ENCODE data around the gene SORCS1.

SORCS1 gene

DNA sequence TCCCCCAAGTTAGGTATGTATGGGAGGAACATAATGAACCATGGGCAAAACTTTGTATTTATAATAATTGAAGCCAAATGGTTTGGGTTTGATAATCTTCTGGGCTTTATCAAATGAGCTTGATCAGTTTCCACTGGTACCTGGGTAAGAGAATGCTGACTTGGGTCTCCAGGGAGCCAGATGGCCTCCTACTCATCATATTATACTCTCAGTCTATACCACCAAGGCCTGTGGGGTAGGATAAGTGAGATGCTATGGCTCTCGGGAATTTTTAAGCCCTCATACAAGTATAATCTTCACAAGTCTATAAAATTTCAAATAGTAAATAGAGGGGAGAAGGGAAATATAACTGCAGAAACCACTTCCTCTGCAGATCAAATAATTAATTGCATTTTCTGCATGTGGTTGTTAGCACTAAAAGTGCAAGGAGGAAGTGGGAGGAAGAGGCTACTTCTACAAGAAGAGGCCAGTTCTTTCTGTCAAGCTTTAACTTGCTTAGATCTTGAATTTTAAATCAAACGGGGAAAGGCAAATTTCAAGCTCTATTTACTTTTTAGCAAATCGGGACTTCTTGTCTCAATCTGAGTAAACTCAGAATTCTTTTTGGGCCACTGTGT lies 349.0 kb downstream of the SORCS1 start:
- no peak for DNase-seq (ENCODE audit: low read depth)

- no peak for DNase-seq (ENCODE audit: low read depth)
Measured at GRCh38 chr10:106804992-106805582, 359.4 kb downstream of the SORCS1 start.

DNA sequence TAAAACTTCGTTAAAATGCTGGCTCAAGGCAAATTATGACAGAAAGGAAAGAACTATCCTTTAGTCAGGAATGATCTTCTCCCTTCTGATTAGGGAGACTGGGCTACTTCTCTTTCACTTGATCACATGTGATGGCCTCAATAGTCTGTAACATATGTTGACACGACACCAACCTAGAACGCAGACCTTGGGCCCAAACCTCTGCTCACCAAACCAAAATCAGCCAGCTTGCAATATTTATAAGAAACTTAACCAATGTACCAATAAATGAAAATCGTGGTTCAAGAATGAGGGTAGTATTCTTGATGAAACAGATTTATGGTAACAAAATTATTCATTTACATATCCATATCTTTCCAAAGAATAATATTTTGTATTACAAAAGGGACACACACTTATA lies 361.6 kb downstream of the SORCS1 start:
- no peak for DNase-seq (ENCODE audit: low read depth)

GRCh38 chr10:106799776-106800175 lies 364.7 kb downstream of the SORCS1 start:
- no peak for DNase-seq (ENCODE audit: low read depth)

GRCh38 chr10:106795619-106796018 lies 368.9 kb downstream of the SORCS1 start:
- no peak for DNase-seq (ENCODE audit: low read depth)

DNA sequence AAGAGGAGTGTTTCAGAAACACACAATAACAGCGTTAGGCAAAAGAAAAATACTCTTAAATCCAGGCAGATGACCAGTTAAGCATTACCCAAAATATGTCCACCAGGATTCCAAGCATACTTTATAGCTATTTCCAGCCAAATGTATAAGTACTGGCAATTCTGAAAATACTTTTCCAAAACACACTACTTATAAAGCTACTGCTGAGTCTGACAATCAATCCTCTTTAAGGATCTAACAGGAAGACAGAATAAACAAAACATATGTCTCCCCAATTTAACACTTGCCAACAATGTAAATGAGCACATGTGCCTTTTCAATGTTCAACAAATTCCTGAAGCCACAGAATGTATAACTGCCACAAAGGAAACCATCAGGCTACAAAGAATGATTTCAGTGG lies 370.9 kb downstream of the SORCS1 start:
- DNase-seq (ENCODE audit: low read depth), result no peak

GRCh38 chr10:106789623-106790022 lies 374.9 kb downstream of the SORCS1 start:
- DNase-seq (ENCODE audit: low read depth), result no peak

GRCh38 chr10:106788982-106789381 lies 375.5 kb downstream of the SORCS1 start:
- DNase-seq (ENCODE audit: low read depth), result no peak

GRCh38 chr10:106785528-106785927 lies 379.0 kb downstream of the SORCS1 start:
- DNase-seq (ENCODE audit: low read depth), result no peak

DNA sequence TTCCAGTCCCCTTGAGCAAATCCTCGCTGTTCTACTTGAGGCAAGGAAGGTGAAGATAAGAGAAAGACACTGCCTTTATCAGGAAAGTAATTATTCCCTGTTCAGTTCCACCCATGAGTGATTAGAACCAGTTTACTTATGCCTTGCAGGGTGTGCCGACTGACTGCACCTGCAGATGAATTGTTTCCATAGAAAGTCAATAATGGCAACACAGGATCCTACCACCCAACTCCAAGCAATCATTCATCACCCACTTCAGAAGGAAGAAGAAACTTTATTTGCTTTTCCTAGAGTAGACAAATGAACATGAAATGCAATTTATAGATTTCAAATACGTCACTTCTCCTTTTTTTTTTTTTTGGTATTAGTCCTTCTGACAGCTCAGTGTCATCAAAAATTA lies 383.9 kb downstream of the SORCS1 start:
- DNase-seq (ENCODE audit: low read depth), result no peak

DNA sequence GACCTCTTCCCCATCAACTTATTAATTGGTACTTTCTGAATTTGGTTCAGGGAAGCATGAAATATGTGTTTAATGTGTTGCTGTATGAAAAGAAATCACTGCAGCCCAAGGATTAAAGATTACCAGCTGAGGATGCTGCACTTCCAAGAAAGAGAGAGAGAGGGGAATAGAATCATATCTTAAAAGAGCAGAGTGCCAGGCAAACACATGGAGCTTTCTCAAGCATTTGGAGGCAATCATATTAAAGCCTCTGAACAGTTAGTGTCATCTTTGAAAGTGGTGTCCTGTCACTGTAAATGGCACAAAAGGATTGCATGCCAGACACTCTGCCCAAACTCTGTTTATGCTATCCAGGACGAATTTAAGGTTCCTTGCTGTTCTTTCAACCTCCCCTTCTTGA lies 386.7 kb downstream of the SORCS1 start:
- no peak for DNase-seq (ENCODE audit: low read depth)

DNA sequence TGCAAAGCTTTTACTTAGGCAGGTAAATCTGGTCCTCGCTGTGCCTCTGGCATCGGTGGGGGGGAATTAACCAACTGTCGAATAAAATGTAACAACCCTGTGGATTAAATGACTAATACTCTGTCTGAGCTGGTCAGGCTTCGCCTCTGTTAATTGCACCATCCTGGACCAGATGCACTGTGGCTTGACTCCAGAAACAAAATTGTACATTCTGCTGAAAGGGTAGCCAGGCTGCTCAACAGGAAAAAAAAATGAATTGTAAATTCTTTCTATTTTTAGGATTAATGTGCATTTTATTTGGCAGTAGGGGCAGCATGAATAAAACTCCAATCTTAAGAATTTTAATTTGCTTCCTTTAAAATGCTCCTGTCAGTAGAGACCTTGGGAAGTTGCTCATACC lies 389.4 kb downstream of the SORCS1 start:
- DNase-seq (ENCODE audit: low read depth), result no peak

GRCh38 chr10:106772957-106773356 lies 391.5 kb downstream of the SORCS1 start:
- DNase-seq (ENCODE audit: low read depth), result no peak

DNA sequence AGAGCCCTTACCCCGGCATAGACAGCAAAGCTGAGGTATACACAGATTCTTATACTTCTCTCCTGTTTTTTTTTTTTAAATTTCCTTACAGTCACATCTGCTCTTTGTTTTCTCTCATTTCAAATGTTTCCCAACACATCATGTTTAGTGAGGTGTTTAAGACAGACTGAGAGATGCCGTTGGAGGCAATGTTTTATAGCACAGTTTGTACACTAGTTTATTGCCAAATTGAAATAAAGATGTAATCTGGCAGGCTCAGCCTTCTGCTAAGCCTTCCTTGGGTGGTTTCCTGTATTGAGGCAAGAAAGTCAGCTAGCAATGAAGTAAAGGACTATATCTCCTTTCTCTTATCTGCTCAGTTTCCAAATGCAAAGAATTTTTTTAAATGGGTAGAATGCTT lies 393.4 kb downstream of the SORCS1 start:
- no peak for DNase-seq (ENCODE audit: low read depth)

DNA sequence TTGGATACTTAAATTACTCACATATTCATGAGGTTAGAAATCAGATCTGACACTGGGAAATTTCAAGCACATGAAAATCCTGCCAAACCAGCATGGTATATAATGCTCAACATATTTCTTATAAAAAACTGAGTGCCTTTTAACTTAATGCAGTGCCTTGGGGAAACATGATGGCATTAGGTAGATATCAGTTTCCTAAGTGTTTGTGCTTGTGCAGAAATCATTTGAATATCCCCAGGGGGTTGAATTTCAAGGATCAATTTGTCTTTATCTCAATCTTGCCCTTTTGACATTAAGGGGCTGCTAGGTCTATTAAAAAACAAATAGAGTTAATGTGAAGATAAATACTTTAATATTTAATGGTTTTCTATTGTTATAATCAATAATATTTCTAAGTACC lies 396.3 kb downstream of the SORCS1 start:
- no peak for DNase-seq (ENCODE audit: low read depth)

DNA sequence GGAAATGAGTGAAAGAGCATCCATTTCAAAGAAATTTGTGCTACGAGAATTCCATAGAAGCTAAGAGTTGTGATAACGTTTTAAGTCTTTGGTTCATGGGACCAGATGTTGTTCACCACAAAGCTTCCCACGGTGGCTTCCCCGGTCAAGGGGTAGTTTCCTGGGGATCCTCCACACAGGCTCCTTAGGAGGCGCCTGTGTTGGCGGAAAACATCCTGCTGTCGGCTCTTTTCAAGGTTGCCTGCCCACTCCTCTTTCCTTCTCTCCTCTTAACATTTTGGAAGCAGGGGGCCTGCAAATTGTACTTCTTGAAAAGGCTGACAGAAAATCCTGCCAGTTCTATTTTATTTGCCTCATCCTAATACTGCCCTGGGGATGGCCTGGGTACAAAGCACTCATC lies 398.6 kb downstream of the SORCS1 start:
- DNase-seq (ENCODE audit: low read depth), result no peak

DNA sequence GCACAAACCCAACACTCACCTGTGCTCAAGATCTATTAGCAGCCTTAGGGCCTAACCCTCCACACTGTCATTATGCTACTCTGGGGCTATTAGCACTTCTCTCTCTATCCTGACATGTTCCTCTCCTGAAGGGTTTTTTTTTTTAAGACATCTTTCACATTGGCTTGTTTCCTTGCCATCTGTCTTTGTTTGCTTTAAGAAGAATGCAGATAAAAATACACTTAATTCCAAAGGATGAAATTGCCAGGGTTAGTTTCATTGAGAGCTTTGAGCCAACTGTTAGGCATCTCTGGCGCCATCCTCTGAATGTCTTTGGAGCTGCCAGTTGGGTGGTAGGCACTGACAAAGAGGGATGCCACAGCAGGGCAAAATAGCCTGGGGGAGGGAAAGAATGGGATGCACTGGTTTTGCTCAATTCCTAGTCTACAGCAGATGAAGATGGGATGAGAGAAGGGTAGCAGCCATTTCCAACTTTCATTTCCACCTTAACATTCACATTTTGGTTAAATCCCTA lies 399.2 kb downstream of the SORCS1 start:
- no peak for DNase-seq (ENCODE audit: low read depth)

DNA sequence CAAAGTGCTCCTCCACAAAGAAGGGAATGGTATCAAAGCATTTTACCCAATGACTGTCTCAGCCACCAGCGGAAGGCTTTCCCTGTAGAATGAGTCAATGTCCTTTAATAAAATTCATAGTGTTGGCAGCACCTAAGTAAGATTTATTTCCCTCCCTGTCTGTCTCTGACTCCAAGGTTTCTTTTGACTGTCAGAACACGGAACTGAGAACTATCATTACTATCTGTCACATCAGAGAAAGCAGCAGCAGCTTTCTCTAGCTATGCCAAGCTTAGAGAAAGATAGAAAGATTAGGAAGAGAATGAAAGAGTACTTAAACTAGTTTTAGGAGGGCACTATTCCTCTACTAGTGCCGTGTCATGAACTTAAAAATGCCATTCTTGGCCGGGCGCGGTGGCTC lies 400.1 kb downstream of the SORCS1 start:
- no peak for DNase-seq (ENCODE audit: low read depth)

DNA sequence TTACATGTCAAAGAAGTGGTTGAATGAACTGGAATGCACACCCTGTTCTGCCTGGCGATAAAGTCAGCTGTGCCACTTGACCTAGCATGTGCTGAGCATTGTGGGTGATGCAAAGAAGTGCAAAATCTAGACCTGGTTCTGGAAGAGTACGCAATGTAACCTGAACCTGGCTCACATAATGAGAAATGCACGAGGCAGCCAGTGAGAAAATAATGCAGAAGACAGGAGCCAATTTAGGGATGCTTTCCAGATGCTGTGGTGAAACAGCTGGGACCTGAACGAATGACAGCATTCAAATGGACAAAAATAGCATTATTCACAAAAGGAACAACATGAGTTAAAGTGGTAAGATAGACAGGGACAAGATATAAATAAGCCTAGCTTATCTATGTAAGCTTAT lies 402.6 kb downstream of the SORCS1 start:
- no peak for DNase-seq (ENCODE audit: low read depth)

DNA sequence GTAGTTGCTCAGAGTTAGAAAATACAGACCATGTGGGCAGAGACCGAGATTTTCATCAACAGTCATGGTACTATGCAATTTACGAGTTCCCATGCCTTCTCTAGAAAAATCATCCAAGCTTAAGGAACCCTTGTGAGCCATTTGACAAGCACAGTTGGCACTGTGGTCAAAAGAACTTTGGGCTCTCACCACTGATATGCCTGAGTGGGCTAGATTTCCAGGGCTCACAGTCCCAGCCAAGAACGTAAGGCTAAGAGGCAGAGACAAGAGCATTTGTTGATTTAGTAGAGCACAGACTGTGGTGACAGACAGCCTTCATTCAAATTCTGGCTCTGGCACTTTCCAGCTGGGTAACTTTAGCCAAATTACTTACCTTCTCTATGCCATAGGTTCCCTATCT lies 407.0 kb downstream of the SORCS1 start:
- no peak for DNase-seq (ENCODE audit: low read depth)

- DNase-seq (ENCODE audit: low read depth), result no peak
Measured at GRCh38 chr10:106751091-106751490, 413.4 kb downstream of the SORCS1 start.

DNA sequence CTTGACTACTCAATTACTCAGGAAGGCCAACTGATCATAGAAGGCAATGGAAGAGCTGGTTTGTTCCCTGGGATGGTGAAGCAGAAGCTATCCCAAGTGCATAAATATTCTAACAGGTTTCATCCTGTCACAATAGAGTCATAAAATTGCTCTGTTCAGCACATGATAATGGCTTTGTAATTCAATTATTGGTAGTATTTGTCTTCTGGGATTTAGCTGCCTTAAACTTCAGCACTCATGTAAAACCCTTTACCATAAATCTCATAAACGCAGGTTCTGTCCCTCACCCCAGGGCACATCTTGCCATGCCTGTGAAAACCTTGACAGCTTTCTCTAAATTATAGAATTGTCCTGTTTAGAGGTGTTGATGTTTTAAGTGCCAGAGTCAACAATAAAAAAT lies 417.6 kb downstream of the SORCS1 start:
- no peak for DNase-seq (ENCODE audit: low read depth)

GRCh38 chr10:106741006-106741530 lies 423.4 kb downstream of the SORCS1 start:
- DNase-seq (ENCODE audit: low read depth), result no peak

GRCh38 chr10:106740071-106740470 lies 424.4 kb downstream of the SORCS1 start:
- DNase-seq (ENCODE audit: low read depth), result no peak
